Activated CD8-positive, alpha-beta memory T cell treated with anti-CD3 and anti-CD28 coated beads for 24 hours (primary cell): Measurements from ENCODE around the gene CLASRP.

Experiments
- DNase-seq: peaks from one replicate; pipeline ENCODE4 v3.0.0-alpha.2; 2020

Gene CLASRP

DNA sequence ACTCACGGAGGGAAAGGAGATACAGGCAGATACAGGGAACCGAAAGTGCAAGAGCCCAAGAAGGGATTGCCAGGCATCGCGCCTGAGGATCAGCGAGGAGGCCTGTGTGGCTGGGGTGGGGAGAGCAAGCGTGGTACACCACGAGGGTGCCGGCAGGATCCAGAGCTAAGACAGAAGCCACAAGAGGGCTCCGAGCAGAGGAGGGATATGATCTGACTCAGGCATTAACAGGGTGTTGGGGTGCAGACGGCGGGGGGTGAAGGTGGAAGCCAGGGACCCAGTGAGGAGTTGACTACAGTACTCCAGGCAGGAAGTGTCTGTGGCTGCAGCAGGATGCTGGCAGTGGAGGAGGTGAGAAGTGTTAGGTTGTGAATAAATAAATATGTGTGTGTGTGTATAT lies 48.7 kb downstream of the CLASRP start:
- DNase-seq = peak; percentile 72

DNA sequence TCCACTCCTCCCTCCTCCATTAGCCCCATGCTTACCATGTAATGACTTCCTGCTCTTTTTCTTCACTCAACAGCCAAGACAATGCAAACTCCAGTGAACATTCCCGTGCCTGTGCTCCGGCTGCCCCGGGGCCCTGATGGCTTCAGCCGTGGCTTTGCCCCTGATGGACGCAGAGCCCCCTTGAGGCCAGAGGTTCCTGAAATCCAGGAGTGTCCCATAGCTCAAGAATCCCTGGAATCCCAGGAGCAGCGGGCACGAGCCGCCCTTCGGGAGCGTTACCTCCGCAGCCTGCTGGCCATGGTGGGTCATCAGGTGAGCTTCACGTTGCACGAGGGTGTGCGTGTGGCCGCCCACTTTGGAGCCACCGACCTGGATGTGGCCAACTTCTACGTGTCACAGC lies 51.2 kb downstream of the CLASRP start:
- no peak for DNase-seq

DNA sequence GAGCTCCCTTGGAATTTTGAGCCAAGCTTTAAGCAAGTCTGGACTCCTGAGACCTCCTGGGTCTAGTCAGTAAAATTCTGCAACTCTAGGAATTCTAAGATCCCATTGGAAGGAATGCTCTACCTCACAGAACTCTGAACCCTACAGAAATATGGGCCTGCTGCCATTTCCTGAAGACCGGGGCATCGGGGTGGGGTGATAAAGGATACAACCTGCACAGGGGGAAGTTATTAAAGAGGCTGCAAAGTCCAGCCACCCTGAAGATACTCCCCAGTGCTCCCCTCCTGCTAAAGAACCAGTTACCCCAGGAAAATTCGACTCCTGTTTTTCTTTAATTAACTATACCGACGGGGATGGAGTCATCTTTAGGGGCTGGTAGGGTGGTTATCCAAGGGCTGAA lies 51.8 kb downstream of the CLASRP start:
- DNase-seq = no peak

DNA sequence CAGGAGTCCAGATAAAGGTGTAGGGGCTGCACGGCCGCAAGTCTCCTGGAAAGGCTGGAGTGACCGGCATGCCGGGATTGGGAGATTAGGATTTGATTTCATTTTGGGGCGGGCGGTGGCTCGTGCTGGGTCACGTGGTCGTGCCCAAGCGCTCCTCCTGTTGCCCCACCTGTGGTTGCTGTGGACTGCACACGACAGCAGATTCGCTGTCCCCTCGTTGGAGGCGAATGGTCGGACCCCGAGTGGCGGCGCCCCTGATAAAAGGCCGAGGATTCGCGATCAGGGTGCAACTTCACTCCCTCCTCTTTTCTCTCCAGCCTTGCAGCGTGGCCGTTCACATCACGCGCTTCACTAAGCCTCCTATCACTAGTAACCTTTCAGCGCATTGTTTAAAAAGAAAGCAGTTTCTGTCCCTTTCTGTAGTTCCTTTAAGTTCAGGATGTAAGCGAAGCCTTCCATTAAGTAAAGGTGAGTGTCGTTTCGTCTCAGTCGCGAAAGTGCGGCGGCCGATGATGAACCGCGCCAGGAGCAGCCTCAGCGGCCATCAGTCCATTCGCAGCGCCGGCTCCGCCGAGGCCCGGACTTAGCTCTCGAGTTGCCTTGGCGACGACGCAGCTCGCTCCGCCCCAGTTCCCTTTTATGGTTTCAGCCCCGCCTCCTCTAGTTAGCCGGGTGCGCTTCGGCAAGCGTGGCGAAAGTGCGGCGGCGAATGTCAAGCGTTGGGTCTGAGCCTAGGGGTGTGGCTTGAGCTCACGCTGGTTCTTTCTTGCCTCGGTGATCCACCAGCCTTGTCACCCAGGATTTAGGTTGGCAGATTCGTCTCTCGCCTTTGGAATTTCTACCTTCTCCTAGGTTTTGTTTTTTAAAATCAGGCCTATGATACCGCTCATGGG lies 52.4 kb downstream of the CLASRP start:
- DNase-seq = peak; percentile 99

DNA sequence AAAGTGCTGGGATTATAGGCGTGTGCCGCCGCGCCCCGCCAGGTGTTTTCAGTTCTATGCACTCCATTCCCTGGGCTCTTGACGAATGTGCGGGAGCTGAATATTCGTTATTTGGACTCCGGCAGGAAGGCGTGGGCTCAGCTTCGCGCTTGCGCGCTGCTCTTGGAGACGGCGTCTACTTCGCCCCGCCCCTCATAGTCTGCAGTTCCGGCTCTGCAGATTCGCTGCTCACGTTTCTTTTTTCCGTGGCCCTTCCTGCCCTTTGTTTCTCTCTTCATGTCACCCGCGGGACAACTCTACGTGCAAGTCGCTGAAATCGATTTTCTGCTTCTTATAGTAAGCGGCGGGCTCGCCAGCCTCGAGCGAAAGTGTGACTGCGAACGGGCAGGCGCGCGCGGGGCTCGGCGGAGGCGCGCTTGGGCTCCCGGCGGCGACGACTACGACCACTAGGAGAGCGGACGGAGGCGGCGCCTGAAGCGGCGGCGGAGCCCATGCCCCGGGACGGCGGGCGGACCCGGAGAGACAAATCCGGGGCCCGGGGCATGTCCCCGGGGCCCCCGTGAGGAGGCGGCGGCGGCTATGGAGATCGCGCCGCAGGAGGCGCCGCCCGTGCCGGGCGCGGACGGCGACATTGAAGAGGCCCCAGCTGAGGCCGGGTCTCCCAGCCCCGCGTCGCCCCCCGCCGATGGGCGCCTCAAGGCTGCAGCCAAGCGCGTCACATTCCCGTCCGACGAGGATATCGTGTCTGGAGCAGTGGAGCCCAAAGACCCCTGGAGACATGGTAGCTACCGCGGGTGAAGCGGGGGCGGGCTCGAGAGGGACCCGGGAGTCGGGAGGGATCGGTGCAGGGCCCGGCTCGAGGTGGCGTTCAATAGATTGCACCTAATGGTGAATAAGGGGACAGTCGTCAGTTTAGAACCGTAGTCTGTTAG lies 54.2 kb downstream of the CLASRP start, which contains the start of gene PPP1R37:
TSS of gene PPP1R37 (plus strand) at position 433 of the 932 bp plus-strand sequence. CDS start at position 580, 147 bp downstream.
- DNase-seq = peak; percentile 94

DNA sequence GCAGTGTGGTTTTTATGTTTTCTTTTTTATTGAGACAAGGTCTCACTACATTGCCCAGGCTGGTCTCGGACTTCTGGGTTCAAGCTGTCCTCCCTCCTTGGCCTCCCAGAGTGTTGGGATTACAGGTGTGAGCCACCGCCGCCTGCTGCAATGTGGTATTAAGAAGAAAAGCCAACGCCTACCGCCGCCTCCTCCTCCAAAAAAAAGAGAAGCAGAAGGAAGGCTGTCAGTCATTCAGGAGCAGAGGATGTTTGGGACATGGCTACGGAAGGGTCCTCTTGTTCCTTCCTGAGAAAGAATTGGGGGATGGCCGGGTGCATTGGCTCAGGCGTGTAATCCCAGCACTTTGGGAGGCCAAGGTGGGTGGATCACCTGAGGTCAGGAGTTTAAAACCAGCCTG lies 55.3 kb downstream of the CLASRP start:
- DNase-seq = no peak

DNA sequence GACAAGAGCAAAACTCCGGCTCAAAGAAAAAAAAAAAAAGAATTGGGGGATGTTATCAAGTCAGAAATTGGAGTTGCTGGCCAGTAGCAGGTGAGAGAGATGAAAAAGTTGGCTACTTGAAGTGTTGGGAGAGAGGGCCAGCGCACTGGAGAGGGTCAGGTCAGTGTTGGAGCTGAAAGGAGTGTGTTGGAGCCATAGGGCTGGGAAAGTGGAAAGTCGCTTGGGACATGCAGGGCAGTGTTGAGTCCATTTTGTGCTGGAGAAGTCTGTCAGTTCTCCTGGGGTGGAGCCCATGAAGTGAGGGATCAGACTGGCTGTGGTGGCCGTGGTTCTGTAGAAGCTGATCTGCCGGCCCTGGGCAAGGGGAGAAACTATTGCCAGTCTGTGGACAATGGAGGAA lies 55.9 kb downstream of the CLASRP start:
- no peak for DNase-seq

DNA sequence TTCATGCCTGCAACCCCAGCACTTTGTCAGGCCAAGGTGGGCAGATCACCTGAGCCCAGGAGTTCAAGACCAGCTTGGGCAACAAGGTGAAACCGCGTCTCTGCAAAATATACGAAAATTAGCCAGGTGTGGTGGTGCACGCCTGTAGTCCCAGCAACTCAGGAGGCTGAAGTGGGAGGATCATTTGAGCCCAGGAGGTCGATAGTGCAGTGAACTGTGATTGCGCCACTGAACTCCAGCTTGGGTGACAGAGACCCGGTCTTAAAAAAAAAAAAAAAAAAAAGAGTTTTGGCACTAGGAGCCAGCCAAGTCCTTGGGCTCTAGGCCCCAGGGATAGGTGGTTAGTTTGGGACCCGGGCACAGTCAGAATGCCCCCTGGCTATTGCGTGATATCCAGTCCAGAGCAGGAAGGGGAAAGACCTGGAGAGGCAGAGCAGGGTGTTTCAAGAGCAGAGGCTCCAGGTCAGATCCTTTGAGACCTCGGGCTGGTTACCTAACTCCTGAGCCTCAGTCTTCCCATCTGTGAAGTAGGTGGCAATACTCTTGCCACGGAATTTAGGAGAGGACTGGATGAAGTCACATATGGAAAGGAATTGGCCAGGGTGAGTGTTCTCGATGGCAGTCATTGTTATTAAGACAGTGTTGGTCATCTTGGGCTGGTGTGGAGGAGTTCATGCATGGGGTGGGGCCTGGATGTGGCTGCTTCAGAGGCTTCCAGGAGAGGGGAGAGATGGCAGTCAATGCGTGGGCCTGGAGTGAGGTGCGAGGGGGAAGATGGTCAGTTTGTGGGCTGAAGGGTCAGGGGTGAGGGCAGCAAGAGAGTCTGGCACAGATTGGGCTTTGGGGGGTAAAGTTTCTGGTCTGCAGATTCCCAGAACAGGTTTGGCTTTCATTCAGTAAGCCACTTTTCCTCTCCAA lies 56.9 kb downstream of the CLASRP start:
- no peak for DNase-seq

DNA sequence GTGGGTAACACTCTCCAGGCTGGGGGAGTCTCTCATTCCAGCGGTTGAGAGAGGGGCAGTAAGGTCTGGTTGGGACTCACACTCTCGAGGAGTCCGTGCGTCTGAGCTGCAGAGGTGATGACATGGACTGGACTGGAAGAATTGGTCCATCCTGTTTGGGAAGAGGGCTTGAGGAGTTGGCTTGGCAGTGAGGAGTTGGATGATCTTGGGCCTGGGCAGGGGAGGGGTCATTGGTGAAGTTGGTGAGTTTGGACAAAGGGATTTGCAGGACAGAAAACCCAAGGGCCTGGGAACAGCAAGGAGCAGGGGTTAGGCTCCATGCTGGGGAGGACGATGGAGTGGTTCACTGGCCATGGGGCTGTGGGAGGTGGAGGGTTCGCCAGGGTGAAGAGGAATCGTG lies 57.9 kb downstream of the CLASRP start:
- DNase-seq = no peak

DNA sequence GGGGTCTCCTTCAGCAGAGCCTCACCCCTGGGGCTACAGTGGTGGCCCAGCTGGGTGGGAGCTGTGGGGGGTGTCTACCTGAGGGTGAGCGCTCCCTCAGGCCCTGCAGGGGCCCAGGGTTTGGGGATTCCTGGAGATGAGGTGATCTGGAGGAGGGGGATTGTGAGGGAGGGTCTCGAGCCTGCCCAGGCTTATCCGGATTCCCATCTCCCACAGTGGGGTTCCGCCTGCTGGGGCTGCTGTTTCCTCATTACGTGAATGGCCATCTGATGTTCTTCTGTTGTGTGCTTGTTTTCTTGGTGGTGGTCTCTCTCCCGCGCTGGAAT lies 58.6 kb downstream of the CLASRP start:
- DNase-seq = no peak

DNA sequence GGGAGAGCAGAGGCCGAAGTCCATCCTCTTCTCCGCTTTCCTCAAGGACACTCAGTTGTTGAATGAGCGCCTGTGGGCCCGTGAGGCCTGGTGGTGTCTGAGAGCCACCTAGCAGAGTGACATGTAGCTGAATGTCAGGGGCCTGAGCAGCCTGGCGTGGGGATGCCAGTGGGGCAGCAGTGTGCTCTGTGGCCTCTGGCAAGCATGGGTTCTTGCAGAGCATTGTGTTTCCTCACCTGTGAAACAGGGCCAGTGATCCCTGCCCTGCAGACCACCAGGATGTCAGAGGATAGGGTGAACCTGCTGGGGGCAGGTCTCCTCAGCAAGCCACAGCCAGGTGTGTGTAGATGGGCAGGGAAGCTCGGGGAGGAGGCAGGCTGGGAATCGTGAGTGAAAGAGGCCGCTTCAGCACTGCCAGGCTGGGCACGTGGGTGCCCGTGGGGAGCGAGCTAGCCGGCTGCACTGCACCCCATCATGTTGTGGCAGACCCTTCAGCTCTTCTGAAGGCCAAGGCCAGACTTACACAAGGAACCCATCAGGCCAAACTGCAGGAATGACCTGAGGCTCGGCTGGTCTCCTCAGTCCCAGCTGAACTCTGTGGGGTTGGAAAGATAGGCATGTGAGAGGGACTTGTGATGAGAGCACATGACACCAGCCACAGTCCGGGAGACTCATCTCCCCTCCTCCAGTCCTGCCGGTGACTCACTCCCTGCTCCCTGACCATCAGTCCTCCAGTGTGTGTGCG lies 59.1 kb downstream of the CLASRP start:
- DNase-seq = no peak

DNA sequence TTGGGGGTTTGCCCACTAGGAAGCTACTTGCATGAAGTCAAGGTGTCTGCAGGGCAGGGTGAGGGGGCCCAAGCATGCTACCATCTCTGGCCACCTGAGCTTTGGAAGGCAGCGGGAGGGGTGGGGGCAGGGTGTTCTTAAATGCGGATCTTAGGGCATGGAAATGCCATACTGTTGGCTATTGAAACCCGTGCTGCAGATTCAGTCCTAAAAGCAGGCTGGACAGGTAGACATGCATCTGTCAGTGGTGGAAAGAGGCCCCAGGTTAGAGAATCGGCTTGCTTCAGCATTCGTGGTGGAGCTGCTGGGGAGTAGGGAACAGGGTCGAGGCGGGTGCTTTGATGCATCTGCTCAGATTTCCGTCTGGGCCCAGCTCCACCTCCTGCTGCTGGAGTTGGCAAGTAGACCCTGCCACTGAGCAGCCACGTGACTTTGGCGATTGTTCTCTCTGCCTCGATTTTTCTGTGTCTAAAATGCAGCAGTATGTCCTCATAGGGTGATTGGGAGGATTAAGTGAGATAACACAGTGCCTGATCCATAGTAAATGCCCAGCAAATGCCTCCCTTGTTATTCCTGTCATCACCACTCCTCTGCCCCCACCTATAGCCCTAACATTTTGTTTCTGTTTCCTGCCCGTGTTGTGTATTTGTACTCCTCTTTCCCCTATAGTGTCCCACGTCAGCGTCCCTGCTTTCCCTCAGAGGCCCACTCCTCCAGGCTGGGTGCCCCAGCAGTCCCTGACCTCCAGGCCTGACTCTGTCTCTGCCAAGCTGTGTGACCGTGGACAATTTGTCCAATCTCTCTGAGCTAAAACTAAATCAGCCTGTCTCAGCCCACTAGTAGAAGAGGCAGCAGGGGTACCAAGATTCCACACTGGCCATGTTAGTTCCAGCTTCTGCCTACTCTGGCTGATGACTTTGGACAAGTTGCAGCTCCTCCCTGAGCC lies 59.9 kb downstream of the CLASRP start:
- no peak for DNase-seq

DNA sequence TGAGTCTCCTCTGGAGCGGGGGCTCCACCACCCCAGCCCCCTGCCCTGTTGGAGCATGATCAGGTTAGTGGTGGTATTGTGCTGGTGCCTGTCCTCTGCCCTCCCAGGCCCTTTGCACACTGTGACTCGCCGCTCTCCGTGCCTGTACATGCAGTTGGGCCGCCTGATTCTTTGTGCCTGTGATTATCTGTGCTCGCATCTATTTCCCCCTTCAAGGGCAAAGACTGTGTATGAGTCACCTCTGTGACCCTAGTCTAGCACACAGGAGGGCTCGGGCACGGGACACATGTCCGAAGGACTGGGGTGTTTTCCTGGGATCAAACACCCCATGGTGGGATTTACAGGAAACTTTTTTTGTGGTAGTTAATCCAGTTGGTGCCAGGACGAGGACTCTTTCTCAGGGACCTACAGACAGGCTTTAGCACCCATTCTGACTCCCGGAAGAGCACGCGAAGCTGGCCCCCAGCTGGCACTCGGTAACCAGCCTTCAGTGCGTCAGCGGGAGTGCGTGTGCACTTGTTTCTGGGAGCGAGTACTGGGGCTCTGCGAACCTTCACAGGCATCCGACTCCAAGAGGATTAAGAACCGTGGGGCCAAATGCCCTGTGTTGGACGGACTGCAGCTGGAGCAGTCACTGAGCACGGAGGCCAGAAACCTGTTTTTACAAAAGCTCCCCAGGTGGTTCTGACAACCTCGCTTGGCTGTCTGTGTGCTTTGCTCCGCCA lies 60.8 kb downstream of the CLASRP start:
- no peak for DNase-seq

DNA sequence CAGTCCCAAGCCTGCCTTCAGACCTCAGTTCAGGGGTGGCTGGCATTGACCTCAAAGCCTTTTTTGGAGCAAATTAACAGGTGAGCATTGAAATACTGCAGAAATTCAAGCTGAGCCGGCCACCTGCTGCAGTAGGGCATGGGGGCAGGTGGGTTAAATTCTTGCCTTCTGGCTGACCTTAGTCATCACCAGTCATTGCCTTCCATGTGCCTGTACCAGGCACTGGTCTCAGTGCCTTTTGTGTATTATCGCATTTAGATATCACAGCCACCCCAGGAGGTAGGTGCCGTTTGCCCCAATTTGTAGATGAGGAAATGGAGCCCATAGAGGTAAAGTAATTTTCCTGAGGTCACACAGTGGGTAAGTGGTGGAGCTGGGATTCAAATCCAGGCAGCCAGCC lies 61.4 kb downstream of the CLASRP start:
- DNase-seq = no peak

DNA sequence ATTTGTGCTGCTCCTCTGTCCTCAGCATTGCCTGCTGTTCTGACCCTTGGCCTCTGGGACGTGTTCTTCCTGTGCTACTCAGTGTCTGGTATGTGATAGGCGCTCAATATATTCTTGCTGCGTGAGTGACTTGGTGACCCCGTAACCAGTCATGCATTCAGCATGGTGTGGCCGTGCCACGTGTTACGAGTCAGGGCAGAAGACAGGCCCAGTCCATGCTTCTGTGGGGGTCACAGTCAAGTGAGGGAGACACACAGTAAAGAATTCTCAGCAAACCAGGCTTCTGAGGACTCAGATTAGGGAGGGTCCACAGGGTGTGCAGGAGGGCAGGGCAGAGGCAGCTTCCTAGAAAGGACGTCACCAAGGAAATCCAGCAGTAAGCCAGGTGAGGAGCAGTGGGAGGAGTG lies 62.0 kb downstream of the CLASRP start:
- no peak for DNase-seq

DNA sequence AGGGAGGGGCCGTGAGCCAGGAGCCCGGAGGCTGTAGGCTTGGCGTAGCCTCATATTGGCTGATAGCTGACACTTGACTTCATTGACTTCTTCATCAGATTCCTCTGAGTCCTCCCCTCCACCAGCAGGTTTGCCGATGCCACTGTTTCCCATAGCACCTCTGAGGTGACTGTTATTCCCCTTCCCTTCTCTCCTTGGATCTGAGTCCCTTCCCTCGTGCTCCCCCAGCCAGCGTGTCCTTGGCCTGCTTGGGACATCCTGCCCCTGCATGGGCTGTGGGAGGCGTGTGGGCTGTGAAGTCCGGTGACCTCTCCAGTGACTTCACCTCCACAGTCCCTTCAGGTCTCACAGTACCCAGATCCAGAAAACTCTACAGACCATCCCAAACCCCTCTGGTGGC lies 63.0 kb downstream of the CLASRP start:
- no peak for DNase-seq

DNA sequence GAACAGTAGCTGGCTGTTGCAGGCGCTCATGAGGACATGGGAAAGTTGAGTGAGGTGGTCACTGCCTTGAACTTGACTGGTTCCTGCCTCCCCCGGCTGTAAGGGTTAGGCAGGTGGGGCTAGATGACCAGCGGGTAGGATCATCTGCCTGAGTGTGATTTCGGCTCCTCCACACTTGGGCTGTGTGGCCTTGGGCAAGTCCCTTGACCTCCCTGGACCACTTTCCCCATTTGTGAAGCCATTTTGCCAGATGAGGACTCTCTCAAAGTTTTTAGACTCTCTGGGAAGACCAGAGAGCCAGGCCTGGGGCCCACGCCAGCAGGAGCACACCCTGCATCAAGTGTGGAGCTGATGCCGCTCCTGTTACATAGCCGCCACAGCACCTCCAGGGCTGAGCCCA lies 63.6 kb downstream of the CLASRP start:
- DNase-seq = no peak

DNA sequence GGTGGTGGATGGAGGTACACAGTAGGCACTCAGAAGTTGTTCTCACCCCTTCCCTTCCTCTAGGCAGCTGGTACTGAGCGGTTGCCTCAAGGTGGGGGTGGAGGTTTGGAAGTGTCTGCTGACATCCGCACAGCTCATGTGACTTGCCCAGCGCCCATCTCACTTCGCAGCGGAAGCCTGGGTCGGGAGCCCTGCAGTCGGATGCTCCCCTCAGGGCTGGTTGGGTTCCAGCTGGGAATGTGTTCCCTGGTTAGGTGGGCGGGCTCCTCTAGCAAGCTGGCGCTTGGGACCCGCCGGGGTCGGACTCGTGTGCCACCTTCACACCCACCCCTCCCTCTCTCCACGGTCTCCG lies 64.3 kb downstream of the CLASRP start:
- DNase-seq = no peak

DNA sequence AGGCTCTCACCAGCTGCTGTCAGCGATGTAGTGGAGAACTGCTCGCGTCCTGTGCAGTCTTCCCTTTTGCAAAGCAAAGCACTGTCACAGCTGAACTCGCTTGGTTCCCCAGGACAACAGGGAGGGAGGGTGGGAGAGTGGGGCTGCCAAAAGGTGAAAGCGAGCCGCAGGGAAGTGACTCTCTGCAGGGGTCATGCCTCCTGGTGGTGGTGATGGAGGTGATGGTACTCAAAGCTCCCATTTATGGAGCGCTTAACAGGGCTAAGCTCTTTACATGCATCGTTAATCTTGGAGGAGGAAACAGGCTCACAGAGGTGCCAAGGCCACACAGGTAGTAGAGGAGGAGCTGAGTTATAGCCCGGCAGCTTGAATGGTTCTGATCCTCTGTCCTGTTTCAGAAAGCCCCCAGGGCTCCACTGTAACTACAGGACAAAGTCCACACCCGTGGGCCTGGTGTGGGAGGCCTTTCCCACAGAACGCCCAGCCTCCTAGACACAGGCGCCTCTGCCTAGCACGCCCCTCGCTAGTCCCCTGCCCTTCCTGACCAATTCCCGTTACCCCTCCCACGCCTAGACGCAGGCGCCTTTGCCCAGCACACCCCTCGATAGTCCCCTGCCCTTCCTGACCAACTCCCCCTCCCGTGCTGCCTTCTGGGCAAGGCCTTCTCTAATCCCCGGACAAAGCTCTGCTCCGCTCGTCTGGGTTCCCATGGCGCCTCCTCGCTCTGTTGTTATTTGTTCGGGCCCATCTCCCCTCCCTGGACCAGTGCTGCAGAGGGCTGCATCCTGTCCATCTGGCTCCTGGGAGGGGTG lies 64.9 kb downstream of the CLASRP start:
- DNase-seq = no peak
